VCaP (cell line): ENCODE data around the gene ADD1.

Experiments used
- H3K27ac ChIP-seq: fragments of 450-650 bp; 2 replicates; pipeline ENCODE4 v1.5.1; 2017
- TF ChIP-seq, protein P1 (sequence below): fragments of 450-650 bp; conservative IDR thresholded peaks from 2 replicates; pipeline ENCODE4 v1.5.1; 2017; ENCODE audit warnings: mild to moderate bottlenecking, moderate library complexity

Gene ADD1

GRCh38 chr4:2879026-2879425, 35.4 kb downstream of the ADD1 start:
- H3K27ac ChIP-seq = no peak overlapping the region
- TF ChIP-seq, protein P1, sequence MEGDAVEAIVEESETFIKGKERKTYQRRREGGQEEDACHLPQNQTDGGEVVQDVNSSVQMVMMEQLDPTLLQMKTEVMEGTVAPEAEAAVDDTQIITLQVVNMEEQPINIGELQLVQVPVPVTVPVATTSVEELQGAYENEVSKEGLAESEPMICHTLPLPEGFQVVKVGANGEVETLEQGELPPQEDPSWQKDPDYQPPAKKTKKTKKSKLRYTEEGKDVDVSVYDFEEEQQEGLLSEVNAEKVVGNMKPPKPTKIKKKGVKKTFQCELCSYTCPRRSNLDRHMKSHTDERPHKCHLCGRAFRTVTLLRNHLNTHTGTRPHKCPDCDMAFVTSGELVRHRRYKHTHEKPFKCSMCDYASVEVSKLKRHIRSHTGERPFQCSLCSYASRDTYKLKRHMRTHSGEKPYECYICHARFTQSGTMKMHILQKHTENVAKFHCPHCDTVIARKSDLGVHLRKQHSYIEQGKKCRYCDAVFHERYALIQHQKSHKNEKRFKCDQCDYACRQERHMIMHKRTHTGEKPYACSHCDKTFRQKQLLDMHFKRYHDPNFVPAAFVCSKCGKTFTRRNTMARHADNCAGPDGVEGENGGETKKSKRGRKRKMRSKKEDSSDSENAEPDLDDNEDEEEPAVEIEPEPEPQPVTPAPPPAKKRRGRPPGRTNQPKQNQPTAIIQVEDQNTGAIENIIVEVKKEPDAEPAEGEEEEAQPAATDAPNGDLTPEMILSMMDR = no peak

DNA sequence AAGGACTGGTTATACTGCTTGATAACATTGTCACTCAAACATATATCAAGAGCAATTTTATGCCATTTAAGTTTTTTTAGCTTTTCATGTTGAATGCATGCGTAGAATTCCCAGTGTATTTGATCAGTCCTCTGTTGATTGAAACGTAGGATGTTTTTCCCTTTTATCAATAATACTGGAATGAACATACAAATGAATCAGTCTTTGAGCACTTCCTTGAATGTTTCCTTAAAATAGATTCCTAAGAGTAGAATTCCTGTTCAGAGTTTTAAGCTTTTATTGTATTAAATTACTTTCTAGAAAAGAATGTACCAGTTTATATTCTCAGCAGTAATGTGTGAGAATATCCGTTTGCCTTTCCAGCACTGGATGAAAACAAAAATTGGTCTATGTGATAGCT, 37.8 kb downstream of the ADD1 start:
- no peak overlapping the region for H3K27ac ChIP-seq
- TF ChIP-seq, protein P1 = no peak

GRCh38 chr4:2882341-2882740, 38.7 kb downstream of the ADD1 start:
- TF ChIP-seq, protein P1 = no peak

DNA sequence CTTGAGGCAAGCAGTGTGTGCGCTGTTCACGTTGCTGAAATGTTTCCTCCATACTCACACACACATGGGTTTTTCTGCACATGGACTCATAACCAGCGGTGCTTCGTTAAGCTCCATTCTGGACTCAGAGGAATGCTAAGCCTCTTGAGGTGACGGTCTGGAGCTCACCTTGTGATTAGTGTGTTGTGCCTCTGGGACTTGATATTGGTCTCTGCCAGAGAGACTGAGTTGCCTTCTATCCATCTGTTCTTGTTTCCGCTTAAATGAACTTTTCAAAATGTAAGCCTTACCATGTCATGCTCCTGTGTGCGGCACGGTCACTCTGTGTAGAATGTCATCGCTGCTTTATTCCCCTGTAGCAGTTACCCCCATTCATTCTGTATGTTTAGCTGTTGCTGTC, 42.5 kb downstream of the ADD1 start:
- no peak overlapping the region for H3K27ac ChIP-seq
- TF ChIP-seq, protein P1 = no peak

More at GRCh38 chr4:2882341-2882740, 38.7 kb downstream of the ADD1 start:
- no peak overlapping the region for H3K27ac ChIP-seq

DNA sequence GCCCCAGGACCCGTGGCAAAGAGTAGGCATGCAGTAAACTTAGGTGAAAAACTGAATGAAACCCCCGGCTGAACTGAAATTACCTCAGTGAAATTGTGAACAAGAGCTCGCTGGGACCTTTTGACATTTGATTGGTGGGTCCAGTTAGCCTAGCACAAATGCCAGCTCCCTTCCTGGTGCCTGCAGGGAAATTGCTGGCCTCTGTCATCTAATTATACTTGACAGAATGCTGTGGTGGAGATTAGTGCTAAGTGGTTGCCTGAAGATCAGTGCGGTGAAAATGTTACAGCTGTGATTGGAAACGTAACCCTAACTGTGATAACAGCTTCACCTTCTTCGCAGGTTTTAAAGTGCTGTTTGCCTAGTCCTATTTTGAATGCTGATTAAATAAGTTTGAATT, 43.0 kb downstream of the ADD1 start:
- no peak overlapping the region for H3K27ac ChIP-seq
- TF ChIP-seq, protein P1 = no peak

DNA sequence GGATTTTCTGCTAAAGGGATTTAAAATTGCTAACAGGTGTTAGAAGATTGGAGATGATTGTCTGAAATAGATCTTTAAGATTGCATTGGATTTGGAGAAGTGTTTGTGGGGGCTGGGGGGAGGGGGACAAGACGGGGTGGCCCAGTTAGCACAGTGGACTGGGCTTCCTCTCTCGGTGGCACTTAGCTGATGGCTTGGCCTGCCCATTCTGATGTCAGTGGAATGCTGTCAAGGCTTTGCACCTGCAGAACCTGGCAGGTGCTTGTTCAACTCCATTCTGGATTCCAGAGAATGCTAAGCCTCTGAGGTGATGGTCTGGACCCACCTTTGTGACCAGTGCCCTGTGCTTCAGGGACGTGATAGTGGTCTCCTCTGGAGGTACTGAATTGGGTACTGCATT, 43.7 kb downstream of the ADD1 start:
- TF ChIP-seq, protein P1 = no peak

GRCh38 chr4:2888886-2889285, 45.2 kb downstream of the ADD1 start:
- TF ChIP-seq, protein P1 = no peak
- no peak overlapping the region for H3K27ac ChIP-seq

More for the DNA sequence above, 43.7 kb downstream of the ADD1 start:
- H3K27ac ChIP-seq = no peak overlapping the region

DNA sequence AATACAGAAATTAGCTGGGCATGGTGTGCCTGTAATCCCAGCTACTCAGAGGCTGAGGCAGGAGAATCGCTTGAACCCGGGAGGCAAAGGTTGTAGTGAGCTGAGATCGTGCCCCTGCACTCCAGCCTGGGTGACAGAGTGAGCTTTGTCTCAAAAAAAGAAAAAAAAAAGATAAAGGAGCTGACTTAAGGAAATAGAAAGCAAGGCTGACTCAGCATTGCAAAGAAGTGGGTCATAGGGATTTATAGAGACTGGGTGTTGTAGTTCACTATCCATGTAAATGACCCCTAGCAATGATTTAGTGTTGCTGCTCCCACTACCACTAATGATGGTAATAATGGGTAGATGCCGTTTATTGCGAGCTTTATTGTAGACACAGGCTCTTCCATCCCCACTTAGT, 47.6 kb downstream of the ADD1 start:
- TF ChIP-seq, protein P1 = no peak
- H3K27ac ChIP-seq = no peak overlapping the region
